Hematopoietic multipotent progenitor cell (in vitro differentiated cells): ENCODE results near the gene SLC25A48. TPM values are rescaled to one million over a fixed set of nuclear protein-coding genes. Genes with fewer than 3 reads are reported as not detected.
"Not testable (repeated sequence)": the region's sequence is repeated elsewhere in the genome, so short reads cannot be mapped to it uniquely, and the experiment has no call there.

Experiments
- DNase-seq, 3 donors: peaks; one replicate each; pipeline ENCODE4 v3.0.0-alpha.2; 2011 to 2015; ENCODE audit warnings: low read depth in 2 of 3, low spot score in 2 of 3
- total RNA-seq: library from RNA; depleted of rRNA; stranded (reverse); fragments of >200 nt; gene quantifications from one replicate; pipeline ENCODE4 v1.2.3, GENCODE V29; 2012

SLC25A48 gene
- total RNA-seq, 1 donor, result under 0.01 TPM

- no peak for DNase-seq
Observed at GRCh38 chr5:135851915-135852845, 17.7 kb downstream of the SLC25A48 start.

GRCh38 chr5:135857630-135858311 is 23.3 kb downstream of the SLC25A48 start:
- DNase-seq, result no peak

- not testable (repeated sequence) for DNase-seq
Observed at GRCh38 chr5:135859186-135859585, 24.7 kb downstream of the SLC25A48 start.

- no peak for DNase-seq
Observed at GRCh38 chr5:135859641-135860040, 25.2 kb downstream of the SLC25A48 start.

GRCh38 chr5:135861641-135862040 is 27.2 kb downstream of the SLC25A48 start:
- no peak for DNase-seq

- DNase-seq, result no peak
Observed at GRCh38 chr5:135862086-135862485, 27.6 kb downstream of the SLC25A48 start.

- DNase-seq, result no peak
Observed at GRCh38 chr5:135862744-135863143, 28.3 kb downstream of the SLC25A48 start.

- no peak for DNase-seq
Observed at GRCh38 chr5:135864503-135865435, 30.3 kb downstream of the SLC25A48 start.

GRCh38 chr5:135866016-135866415 is 31.6 kb downstream of the SLC25A48 start:
- no peak for DNase-seq

GRCh38 chr5:135867599-135867998 is 33.1 kb downstream of the SLC25A48 start:
- DNase-seq, result no peak

- no peak for DNase-seq
Observed at GRCh38 chr5:135868681-135869080, 34.2 kb downstream of the SLC25A48 start.

- no peak for DNase-seq
Observed at GRCh38 chr5:135869276-135869675, 34.8 kb downstream of the SLC25A48 start.

- DNase-seq, result no peak
Observed at GRCh38 chr5:135869935-135870334, 35.5 kb downstream of the SLC25A48 start.

- DNase-seq, result no peak
Observed at GRCh38 chr5:135871268-135871915, 36.9 kb downstream of the SLC25A48 start.

GRCh38 chr5:135873831-135874230 is 39.4 kb downstream of the SLC25A48 start:
- no peak for DNase-seq

- no peak for DNase-seq
Observed at GRCh38 chr5:135874461-135874860, 40.0 kb downstream of the SLC25A48 start.

GRCh38 chr5:135875567-135875966 is 41.1 kb downstream of the SLC25A48 start:
- DNase-seq, result no peak

GRCh38 chr5:135876146-135876545 is 41.7 kb downstream of the SLC25A48 start:
- DNase-seq, result peak in 1 of 3 donors; percentile 18

- no peak for DNase-seq
Observed at GRCh38 chr5:135877570-135878155, 43.2 kb downstream of the SLC25A48 start.

- no peak for DNase-seq
Observed at GRCh38 chr5:135878156-135878620, 43.7 kb downstream of the SLC25A48 start.
